ENCODE measurements around the gene COPE.

Gene COPE

GRCh38 chr19:18946918-18947317 is 27.7 kb upstream of the COPE start:
- H3K27me3 ChIP-seq (ENCODE audit: control insufficient read depth, insufficient read depth, low read length), result no peaks in the 10 kb centered on the region
- no peaks in the 10 kb centered on the region for H3K9me3 ChIP-seq (ENCODE audit: control insufficient read depth, low read length)
- no peak overlapping the region for H3K27ac ChIP-seq
- TF ChIP-seq, protein P1, sequence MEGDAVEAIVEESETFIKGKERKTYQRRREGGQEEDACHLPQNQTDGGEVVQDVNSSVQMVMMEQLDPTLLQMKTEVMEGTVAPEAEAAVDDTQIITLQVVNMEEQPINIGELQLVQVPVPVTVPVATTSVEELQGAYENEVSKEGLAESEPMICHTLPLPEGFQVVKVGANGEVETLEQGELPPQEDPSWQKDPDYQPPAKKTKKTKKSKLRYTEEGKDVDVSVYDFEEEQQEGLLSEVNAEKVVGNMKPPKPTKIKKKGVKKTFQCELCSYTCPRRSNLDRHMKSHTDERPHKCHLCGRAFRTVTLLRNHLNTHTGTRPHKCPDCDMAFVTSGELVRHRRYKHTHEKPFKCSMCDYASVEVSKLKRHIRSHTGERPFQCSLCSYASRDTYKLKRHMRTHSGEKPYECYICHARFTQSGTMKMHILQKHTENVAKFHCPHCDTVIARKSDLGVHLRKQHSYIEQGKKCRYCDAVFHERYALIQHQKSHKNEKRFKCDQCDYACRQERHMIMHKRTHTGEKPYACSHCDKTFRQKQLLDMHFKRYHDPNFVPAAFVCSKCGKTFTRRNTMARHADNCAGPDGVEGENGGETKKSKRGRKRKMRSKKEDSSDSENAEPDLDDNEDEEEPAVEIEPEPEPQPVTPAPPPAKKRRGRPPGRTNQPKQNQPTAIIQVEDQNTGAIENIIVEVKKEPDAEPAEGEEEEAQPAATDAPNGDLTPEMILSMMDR (IDR thresholded peaks at IDR 0.05), result no peak
- no peaks in the 10 kb centered on the region for H3K79me2 ChIP-seq
- no peak overlapping the region for H3K4me2 ChIP-seq (ENCODE audit: low read length)
- H2AFZ ChIP-seq, result no peak overlapping the region
- no peaks in the 10 kb centered on the region for H3K4me1 ChIP-seq
- H3K4me3 ChIP-seq (ENCODE audit: low read depth, low read length), result no peak overlapping the region
- no peak overlapping the region for H3K9ac ChIP-seq
- no peaks in the 10 kb centered on the region for H3K36me3 ChIP-seq (ENCODE audit: control insufficient read depth, insufficient read depth, low read length)

- TF ChIP-seq, protein P1 (IDR thresholded peaks at IDR 0.05), result no peak
- H2AFZ ChIP-seq, result no peak overlapping the region
- no peaks in the 10 kb centered on the region for H3K36me3 ChIP-seq (ENCODE audit: control insufficient read depth, insufficient read depth, low read length)
- no peaks in the 10 kb centered on the region for H3K9me3 ChIP-seq (ENCODE audit: control insufficient read depth, low read length)
- no peak overlapping the region for H3K9ac ChIP-seq
- no peak overlapping the region for H3K4me3 ChIP-seq (ENCODE audit: low read depth, low read length)
- no peaks in the 10 kb centered on the region for H3K27me3 ChIP-seq (ENCODE audit: control insufficient read depth, insufficient read depth, low read length)
- H3K4me2 ChIP-seq (ENCODE audit: low read length), result no peak overlapping the region
- H3K27ac ChIP-seq, result no peak overlapping the region
- H3K4me1 ChIP-seq, result peaks cover 4% of the 10 kb centered on the region
- H3K79me2 ChIP-seq, result no peaks in the 10 kb centered on the region
Measured at GRCh38 chr19:18946335-18946734, 27.1 kb upstream of the COPE start.

DNA sequence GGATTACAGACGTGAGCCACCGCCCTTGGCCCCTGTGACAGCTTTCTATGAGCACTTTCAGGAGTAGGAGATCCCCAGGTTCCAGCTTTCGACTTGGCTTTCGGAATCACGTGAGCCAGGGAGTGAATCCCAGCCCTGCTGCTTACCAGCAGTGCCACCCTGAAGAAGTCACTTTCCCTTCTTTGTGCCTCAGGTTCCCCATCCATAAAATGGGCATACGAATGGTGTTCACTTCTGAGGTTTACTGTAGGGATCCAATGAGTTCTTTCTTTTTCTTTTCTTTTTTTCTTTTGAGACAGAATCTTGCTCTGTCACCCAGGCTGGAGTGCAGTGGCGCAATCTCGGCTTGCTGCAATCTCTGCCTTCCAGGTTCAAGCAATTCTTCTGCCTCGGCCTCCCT is 26.1 kb upstream of the COPE start:
- no peaks in the 10 kb centered on the region for H3K9me3 ChIP-seq (ENCODE audit: control insufficient read depth, low read length)
- H3K4me1 ChIP-seq, result peaks cover 4% of the 10 kb centered on the region
- H3K27ac ChIP-seq, result no peak overlapping the region
- no peaks in the 10 kb centered on the region for H3K27me3 ChIP-seq (ENCODE audit: control insufficient read depth, insufficient read depth, low read length)
- H2AFZ ChIP-seq, result no peak overlapping the region
- H3K36me3 ChIP-seq (ENCODE audit: control insufficient read depth, insufficient read depth, low read length), result no peaks in the 10 kb centered on the region
- H3K9ac ChIP-seq, result no peak overlapping the region
- H3K4me2 ChIP-seq (ENCODE audit: low read length), result no peak overlapping the region
- TF ChIP-seq, protein P1 (IDR thresholded peaks at IDR 0.05), result no peak
- no peaks in the 10 kb centered on the region for H3K79me2 ChIP-seq
- H3K4me3 ChIP-seq (ENCODE audit: low read depth, low read length), result no peak overlapping the region

- no peaks in the 10 kb centered on the region for H3K27me3 ChIP-seq (ENCODE audit: control insufficient read depth, insufficient read depth, low read length)
- TF ChIP-seq, protein P1 (IDR thresholded peaks at IDR 0.05), result no peak
Measured at GRCh38 chr19:18943465-18943864, 24.3 kb upstream of the COPE start.

GRCh38 chr19:18942692-18943091 is 23.5 kb upstream of the COPE start:
- H2AFZ ChIP-seq, result no peak overlapping the region

More at GRCh38 chr19:18943465-18943864, 24.3 kb upstream of the COPE start:
- Histone ChIP-seq H3K9ac (no peak overlapping the region), H3K9me3 (ENCODE audit: control insufficient read depth, low read length) (no peaks in the 10 kb centered on the region), H3K4me1 (peaks cover 7% of the 10 kb centered on the region), H3K4me2 (ENCODE audit: low read length) (no peak overlapping the region), H2AFZ (no peak overlapping the region), H3K79me2 (peaks cover 2% of the 10 kb centered on the region), H3K4me3 (ENCODE audit: low read depth, low read length) (no peak overlapping the region), H3K27ac (no peak overlapping the region), H3K36me3 (ENCODE audit: control insufficient read depth, insufficient read depth, low read length) (no peaks in the 10 kb centered on the region)

More at GRCh38 chr19:18942692-18943091, 23.5 kb upstream of the COPE start:
- Histone ChIP-seq H3K27ac (no peak overlapping the region), H3K79me2 (peaks cover 2% of the 10 kb centered on the region), H3K9me3 (ENCODE audit: control insufficient read depth, low read length) (no peaks in the 10 kb centered on the region), H3K4me2 (ENCODE audit: low read length) (no peak overlapping the region), H3K27me3 (ENCODE audit: control insufficient read depth, insufficient read depth, low read length) (no peaks in the 10 kb centered on the region), H3K4me3 (ENCODE audit: low read depth, low read length) (no peak overlapping the region), H3K36me3 (ENCODE audit: control insufficient read depth, insufficient read depth, low read length) (no peaks in the 10 kb centered on the region), H3K4me1 (peaks cover 7% of the 10 kb centered on the region), H3K9ac (no peak overlapping the region)
- TF ChIP-seq, protein P1 (IDR thresholded peaks at IDR 0.05), result no peak
